Measurements from ENCODE around the gene POLR3E. TPM values are rescaled to one million over a fixed set of nuclear protein-coding genes. Genes with fewer than 3 reads are reported as not detected.

POLR3E gene
- total RNA-seq, 1 experiment from 2014 or later: 65.0 TPM

DNA sequence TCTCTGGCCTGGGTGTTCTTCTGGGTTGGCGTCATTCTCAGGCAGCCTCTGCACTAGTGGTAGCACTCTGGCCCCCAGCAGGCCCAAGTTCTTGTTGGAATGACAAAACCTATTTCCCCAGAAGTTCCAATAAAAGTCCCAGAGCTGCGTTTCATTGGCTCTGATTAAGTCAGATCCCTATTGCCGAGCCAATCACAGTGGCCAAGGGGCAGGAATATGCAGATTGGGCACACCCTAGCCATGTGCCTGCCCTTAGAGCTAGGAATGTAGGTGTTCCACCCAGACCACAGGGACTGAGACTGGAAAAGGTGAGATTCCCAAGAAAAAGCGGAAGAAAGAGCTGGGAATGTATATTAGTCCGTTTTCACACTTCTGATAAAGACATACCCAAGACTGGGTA lies 44.9 kb upstream of the POLR3E start:
- DNase-seq (ENCODE audit: low read depth, low spot score): no peak
- CTCF ChIA-PET: no interaction called here
- H3K4me2 ChIP-seq (ENCODE audit: low read length): no peak overlapping the region
- peak; percentile 65 for ATAC-seq
- H2AFZ ChIP-seq (ENCODE audit: low read depth, low read length, poor library complexity, severe bottlenecking): no peak overlapping the region
- H3K36me3 ChIP-seq (ENCODE audit: control insufficient read depth in 1 of 2, insufficient read depth in 2 of 2, low read length in 2 of 2): peaks cover 6 to 28% of the 10 kb centered on the region in 2 experiments
- H3K4me3 ChIP-seq (replicated peaks in 1 of 2; ENCODE audit: low read depth in 1 of 2, low read length in 2 of 2): no peak overlapping the region
- H3K9me3 ChIP-seq (ENCODE audit: control insufficient read depth in 1 of 2, insufficient read depth in 1 of 2, low read depth in 1 of 2, low read length in 2 of 2): peaks cover 5% of the 10 kb centered on the region in 2 experiments; a peak in 1 of 4 replicates
- POLR2A ChIA-PET: interaction anchor here (0.9 kb wide), 1 partner anchor 11 kb away, joined by 3 read pairs; no protein-coding TSS in a partner anchor
- H3K27me3 ChIP-seq (ENCODE audit: insufficient read depth, low read length): no peaks in the 10 kb centered on the region
- no peaks in the 10 kb centered on the region for H4K20me1 ChIP-seq (ENCODE audit: insufficient read depth)
- RAD21 ChIA-PET (ENCODE audit: low non-redundant PET in 1 of 2, low total read pairs in 2 of 2, uncharacterized antibody in 2 of 2, unreplicated experiment in 2 of 2): no interaction called here
- no peaks in the 10 kb centered on the region for H3K9me2 ChIP-seq (ENCODE audit: insufficient read depth)
- intact Hi-C loops (cut with micrococcal nuclease): no loop called here
- TF ChIP-seq, protein P1, sequence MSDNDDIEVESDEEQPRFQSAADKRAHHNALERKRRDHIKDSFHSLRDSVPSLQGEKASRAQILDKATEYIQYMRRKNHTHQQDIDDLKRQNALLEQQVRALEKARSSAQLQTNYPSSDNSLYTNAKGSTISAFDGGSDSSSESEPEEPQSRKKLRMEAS (IDR thresholded peaks at IDR 0.05): no peak
- no peak for TF ChIP-seq JUND (IDR thresholded peaks at IDR 0.05)
- no peak for TF ChIP-seq CBX3 (IDR thresholded peaks at IDR 0.05; ENCODE audit: low read depth)
- TF ChIP-seq, protein P2, sequence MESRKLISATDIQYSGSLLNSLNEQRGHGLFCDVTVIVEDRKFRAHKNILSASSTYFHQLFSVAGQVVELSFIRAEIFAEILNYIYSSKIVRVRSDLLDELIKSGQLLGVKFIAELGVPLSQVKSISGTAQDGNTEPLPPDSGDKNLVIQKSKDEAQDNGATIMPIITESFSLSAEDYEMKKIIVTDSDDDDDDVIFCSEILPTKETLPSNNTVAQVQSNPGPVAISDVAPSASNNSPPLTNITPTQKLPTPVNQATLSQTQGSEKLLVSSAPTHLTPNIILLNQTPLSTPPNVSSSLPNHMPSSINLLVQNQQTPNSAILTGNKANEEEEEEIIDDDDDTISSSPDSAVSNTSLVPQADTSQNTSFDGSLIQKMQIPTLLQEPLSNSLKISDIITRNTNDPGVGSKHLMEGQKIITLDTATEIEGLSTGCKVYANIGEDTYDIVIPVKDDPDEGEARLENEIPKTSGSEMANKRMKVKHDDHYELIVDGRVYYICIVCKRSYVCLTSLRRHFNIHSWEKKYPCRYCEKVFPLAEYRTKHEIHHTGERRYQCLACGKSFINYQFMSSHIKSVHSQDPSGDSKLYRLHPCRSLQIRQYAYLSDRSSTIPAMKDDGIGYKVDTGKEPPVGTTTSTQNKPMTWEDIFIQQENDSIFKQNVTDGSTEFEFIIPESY (IDR thresholded peaks at IDR 0.05; ENCODE audit: extremely low read depth, insufficient replicate concordance, low read length): no peak
- TF ChIP-seq POLR2A (IDR thresholded peaks at IDR 0.05; ENCODE audit: borderline replicate concordance, extremely low read depth, insufficient read depth, insufficient read length): no peak
- no peak for TF ChIP-seq ELF1 (IDR thresholded peaks at IDR 0.05; ENCODE audit: borderline replicate concordance, low read depth)
- TF ChIP-seq, protein P3, sequence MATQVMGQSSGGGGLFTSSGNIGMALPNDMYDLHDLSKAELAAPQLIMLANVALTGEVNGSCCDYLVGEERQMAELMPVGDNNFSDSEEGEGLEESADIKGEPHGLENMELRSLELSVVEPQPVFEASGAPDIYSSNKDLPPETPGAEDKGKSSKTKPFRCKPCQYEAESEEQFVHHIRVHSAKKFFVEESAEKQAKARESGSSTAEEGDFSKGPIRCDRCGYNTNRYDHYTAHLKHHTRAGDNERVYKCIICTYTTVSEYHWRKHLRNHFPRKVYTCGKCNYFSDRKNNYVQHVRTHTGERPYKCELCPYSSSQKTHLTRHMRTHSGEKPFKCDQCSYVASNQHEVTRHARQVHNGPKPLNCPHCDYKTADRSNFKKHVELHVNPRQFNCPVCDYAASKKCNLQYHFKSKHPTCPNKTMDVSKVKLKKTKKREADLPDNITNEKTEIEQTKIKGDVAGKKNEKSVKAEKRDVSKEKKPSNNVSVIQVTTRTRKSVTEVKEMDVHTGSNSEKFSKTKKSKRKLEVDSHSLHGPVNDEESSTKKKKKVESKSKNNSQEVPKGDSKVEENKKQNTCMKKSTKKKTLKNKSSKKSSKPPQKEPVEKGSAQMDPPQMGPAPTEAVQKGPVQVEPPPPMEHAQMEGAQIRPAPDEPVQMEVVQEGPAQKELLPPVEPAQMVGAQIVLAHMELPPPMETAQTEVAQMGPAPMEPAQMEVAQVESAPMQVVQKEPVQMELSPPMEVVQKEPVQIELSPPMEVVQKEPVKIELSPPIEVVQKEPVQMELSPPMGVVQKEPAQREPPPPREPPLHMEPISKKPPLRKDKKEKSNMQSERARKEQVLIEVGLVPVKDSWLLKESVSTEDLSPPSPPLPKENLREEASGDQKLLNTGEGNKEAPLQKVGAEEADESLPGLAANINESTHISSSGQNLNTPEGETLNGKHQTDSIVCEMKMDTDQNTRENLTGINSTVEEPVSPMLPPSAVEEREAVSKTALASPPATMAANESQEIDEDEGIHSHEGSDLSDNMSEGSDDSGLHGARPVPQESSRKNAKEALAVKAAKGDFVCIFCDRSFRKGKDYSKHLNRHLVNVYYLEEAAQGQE (IDR thresholded peaks at IDR 0.05; ENCODE audit: low read depth): no peak
- TF ChIP-seq ZFX (IDR thresholded peaks at IDR 0.05): no peak
- no peak for TF ChIP-seq SIN3A (IDR thresholded peaks at IDR 0.05; ENCODE audit: low read depth)
- H3K4me1 ChIP-seq (ENCODE audit: control insufficient read depth in 1 of 2, insufficient read depth in 2 of 2, low read length in 2 of 2): no peaks in the 10 kb centered on the region
- no peak overlapping the region for H3K27ac ChIP-seq (ENCODE audit: low read depth, low read length)
- no peaks in the 10 kb centered on the region for H3K79me2 ChIP-seq (ENCODE audit: insufficient read depth, low read length)
- no TSS peak for BruUV-seq (replicated peaks)
- no peak overlapping the region for H3K9ac ChIP-seq (ENCODE audit: low read length)
